ENCODE results near the gene SH2D1B.

DNA sequence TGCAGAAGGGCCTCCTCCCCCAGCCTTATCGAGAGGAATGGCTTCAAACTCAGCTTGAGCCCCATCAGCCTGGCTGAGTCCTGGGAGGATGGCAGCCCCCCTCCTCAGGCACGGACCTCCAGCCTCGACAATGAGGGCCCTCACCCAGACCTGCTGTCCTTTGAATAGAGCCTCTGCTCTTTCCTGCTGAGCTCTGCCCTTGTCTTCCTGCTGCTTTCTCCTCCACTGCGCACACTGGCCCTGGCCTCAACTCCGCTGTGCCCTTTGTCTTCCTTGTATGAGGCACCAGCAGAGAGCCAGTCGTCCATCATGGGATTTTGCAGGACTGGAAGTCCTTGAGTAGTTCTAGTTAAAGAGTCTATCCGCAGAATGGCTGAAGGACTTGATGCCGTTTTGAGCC, 28.4 kb downstream of the SH2D1B start:
- TF ChIP-seq, protein P1, sequence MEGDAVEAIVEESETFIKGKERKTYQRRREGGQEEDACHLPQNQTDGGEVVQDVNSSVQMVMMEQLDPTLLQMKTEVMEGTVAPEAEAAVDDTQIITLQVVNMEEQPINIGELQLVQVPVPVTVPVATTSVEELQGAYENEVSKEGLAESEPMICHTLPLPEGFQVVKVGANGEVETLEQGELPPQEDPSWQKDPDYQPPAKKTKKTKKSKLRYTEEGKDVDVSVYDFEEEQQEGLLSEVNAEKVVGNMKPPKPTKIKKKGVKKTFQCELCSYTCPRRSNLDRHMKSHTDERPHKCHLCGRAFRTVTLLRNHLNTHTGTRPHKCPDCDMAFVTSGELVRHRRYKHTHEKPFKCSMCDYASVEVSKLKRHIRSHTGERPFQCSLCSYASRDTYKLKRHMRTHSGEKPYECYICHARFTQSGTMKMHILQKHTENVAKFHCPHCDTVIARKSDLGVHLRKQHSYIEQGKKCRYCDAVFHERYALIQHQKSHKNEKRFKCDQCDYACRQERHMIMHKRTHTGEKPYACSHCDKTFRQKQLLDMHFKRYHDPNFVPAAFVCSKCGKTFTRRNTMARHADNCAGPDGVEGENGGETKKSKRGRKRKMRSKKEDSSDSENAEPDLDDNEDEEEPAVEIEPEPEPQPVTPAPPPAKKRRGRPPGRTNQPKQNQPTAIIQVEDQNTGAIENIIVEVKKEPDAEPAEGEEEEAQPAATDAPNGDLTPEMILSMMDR (IDR thresholded peaks at IDR 0.05) = no peak
- TF ChIP-seq POLR2A (IDR thresholded peaks at IDR 0.05) = no peak
